ENCODE data around the gene STAG3. TPM values are rescaled to one million over a fixed set of nuclear protein-coding genes. Genes with fewer than 3 reads are reported as not detected.

The STAG3 gene
- total and polyA plus RNA-seq, 9 of the 15 experiments (the other 6 are each of a cell fraction or from before 2014, with no cell fraction given): 0.54 to 2.5 (median 1.7) TPM

- TF ChIP-seq CREB3L1 (IDR thresholded peaks at IDR 0.05; ENCODE audit: borderline replicate concordance, low read depth) (no peak), ID3 (CRISPR knock-in tag; IDR thresholded peaks at IDR 0.05) (no peak), ID3 (tag; IDR thresholded peaks at IDR 0.05) (0 out of 2 replicates have a peak, but pooled peaks have one; percentile 6), POLR2AphosphoS2 (IDR thresholded peaks at IDR 0.05; ENCODE audit: low read length) (no peak), PPARD (CRISPR knock-in tag; IDR thresholded peaks at IDR 0.05) (no peak), ZNF717 (CRISPR knock-in tag; IDR thresholded peaks at IDR 0.05) (no peak), PCBP1 (IDR thresholded peaks at IDR 0.05; ENCODE audit: low read depth, low read length, poor library complexity, severe bottlenecking) (no peak), ZNF175 (CRISPR knock-in tag; IDR thresholded peaks at IDR 0.05; ENCODE audit: low read depth) (0 out of 2 replicates have a peak, but pooled peaks have one; percentile 49), DIDO1 (tag; IDR thresholded peaks at IDR 0.05; ENCODE audit: low read depth) (0 out of 2 replicates have a peak, but pooled peaks have one; percentile 50), CREM (IDR thresholded peaks at IDR 0.05; ENCODE audit: low read depth) (peak; percentile 76), ZNF407 (IDR thresholded peaks at IDR 0.05; ENCODE audit: low read depth) (no peak), ESRRB (CRISPR knock-in tag; IDR thresholded peaks at IDR 0.05; ENCODE audit: borderline replicate concordance) (no peak)
- TF ChIP-seq, protein P1, sequence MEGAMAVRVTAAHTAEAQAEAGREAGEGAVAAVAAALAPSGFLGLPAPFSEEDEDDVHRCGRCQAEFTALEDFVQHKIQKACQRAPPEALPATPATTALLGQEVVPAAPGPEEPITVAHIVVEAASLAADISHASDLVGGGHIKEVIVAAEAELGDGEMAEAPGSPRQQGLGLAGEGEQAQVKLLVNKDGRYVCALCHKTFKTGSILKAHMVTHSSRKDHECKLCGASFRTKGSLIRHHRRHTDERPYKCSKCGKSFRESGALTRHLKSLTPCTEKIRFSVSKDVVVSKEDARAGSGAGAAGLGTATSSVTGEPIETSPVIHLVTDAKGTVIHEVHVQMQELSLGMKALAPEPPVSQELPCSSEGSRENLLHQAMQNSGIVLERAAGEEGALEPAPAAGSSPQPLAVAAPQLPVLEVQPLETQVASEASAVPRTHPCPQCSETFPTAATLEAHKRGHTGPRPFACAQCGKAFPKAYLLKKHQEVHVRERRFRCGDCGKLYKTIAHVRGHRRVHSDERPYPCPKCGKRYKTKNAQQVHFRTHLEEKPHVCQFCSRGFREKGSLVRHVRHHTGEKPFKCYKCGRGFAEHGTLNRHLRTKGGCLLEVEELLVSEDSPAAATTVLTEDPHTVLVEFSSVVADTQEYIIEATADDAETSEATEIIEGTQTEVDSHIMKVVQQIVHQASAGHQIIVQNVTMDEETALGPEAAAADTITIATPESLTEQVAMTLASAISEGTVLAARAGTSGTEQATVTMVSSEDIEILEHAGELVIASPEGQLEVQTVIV (CRISPR knock-in tag; IDR thresholded peaks at IDR 0.05; ENCODE audit: borderline replicate concordance): no peak
- TF ChIP-seq, protein P2, sequence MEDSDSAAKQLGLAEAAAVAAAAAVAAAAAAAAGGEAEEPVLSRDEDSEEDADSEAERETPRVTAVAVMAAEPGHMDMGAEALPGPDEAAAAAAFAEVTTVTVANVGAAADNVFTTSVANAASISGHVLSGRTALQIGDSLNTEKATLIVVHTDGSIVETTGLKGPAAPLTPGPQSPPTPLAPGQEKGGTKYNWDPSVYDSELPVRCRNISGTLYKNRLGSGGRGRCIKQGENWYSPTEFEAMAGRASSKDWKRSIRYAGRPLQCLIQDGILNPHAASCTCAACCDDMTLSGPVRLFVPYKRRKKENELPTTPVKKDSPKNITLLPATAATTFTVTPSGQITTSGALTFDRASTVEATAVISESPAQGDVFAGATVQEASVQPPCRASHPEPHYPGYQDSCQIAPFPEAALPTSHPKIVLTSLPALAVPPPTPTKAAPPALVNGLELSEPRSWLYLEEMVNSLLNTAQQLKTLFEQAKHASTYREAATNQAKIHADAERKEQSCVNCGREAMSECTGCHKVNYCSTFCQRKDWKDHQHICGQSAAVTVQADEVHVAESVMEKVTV (CRISPR knock-in tag; IDR thresholded peaks at IDR 0.05): no peak
Observed at GRCh38 chr7:100167912-100168323, 9.8 kb upstream of the STAG3 start (continued).

All from K562 (cell line).